Measurements from ENCODE around the gene NHLH1. TPM values are rescaled to one million over a fixed set of nuclear protein-coding genes. Genes with fewer than 3 reads are reported as not detected.

Gene NHLH1
- total and polyA plus RNA-seq, 4 donors: 1.4 to 5.2 (median 3.4) TPM

DNA sequence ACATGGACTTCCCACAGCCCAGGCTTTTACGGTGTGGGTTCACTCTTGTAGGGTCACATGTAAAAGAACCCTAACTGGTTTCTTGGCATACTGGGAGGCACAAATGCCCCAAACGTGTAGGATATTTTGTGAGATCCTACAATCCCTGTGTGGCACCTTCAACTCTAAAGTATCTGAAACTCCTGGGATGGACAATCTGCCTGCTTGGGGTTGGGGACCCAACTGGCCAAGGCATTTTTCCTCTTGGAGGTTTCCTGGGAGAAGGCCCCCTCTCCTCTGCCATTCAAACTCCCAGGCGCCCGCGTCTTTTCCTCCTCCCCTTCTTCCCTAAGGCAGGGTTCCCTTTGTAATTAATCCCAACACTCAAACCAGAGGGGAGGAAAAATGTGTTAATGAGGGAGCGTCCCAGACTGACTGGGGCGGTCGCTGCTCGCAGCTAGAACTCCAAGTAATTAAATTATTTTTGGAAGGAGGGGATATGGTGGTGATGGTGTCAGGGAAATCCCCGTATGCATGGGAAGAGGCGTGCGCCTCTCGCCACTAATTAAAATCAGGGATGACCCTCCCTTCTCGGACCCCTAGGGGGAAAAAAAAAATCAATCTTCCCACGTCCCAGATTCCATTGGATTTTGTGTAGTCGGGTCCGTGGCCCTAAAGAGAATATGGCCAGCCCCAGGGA, 32.8 kb downstream of the NHLH1 start:
- H3K27me3 ChIP-seq (ENCODE audit: control insufficient read depth, insufficient read depth, low read length): no peaks in the 10 kb centered on the region
- WGBS (ENCODE audit: insufficient coverage): 2% methylated on average over 6 of the region's 17 CpGs
- H3K36me3 ChIP-seq (ENCODE audit: control insufficient read depth, insufficient read depth, low read length): no peaks in the 10 kb centered on the region
- H3K4me1 ChIP-seq (ENCODE audit: control insufficient read depth, insufficient read depth, low read length): peaks cover 32% of the 10 kb centered on the region
- peak overlapping the region; percentile 78 for H3K27ac ChIP-seq (ENCODE audit: low read depth, low read length)
- DNase-seq (ENCODE audit: low read depth in 4 of 6, low spot score in 6 of 6): no peak
- no peaks in the 10 kb centered on the region for H3K9me3 ChIP-seq (ENCODE audit: control insufficient read depth, insufficient read depth, low read length)
- H3K4me3 ChIP-seq (ENCODE audit: low read depth, low read length): peak overlapping the region; percentile 61

DNA sequence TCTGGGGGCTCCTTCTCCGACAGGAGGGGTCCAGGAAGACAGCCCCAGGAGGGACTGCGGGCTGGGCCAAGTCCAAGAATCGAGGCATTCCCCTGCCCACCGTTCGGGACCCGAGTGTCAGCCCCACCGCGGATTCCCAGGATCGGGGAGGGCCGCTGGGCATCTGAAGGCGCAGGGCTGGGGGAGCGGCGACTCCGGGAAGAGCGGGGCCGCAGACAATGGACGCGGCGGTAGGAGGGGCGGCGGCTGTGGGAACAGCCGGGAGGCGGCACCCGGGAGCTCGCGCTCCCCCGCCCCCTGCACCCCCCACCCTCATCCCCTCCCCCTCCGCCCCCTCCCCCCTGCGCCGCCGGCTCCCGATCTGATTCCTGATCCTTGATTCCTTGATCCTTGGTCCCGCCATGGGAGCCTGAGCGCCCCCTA, 33.4 kb downstream of the NHLH1 start, which contains the start of gene VANGL2:
Gene VANGL2 (plus strand): TSS at position 342 of the 423 bp plus-strand sequence. CDS start 15,274 bp downstream, outside the sequence.
- Histone ChIP-seq H3K36me3 (ENCODE audit: control insufficient read depth, insufficient read depth, low read length) (no peaks in the 10 kb centered on the region), H3K4me1 (ENCODE audit: control insufficient read depth, insufficient read depth, low read length) (peaks cover 32% of the 10 kb centered on the region), H3K4me3 (ENCODE audit: low read depth, low read length) (peak within 1 kb of the TSS; percentile 76), H3K27ac (ENCODE audit: low read depth, low read length) (peak within 1 kb of the TSS; percentile 82), H3K27me3 (ENCODE audit: control insufficient read depth, insufficient read depth, low read length) (no peaks in the 10 kb centered on the region), H3K9me3 (ENCODE audit: control insufficient read depth, insufficient read depth, low read length) (no peaks in the 10 kb centered on the region)
- WGBS (ENCODE audit: insufficient coverage): under 1% methylated on average over 11 of the region's 34 CpGs
- DNase-seq (ENCODE audit: low read depth in 4 of 6, low spot score in 6 of 6): peak; percentile 76 to 97 (median 84)

DNA sequence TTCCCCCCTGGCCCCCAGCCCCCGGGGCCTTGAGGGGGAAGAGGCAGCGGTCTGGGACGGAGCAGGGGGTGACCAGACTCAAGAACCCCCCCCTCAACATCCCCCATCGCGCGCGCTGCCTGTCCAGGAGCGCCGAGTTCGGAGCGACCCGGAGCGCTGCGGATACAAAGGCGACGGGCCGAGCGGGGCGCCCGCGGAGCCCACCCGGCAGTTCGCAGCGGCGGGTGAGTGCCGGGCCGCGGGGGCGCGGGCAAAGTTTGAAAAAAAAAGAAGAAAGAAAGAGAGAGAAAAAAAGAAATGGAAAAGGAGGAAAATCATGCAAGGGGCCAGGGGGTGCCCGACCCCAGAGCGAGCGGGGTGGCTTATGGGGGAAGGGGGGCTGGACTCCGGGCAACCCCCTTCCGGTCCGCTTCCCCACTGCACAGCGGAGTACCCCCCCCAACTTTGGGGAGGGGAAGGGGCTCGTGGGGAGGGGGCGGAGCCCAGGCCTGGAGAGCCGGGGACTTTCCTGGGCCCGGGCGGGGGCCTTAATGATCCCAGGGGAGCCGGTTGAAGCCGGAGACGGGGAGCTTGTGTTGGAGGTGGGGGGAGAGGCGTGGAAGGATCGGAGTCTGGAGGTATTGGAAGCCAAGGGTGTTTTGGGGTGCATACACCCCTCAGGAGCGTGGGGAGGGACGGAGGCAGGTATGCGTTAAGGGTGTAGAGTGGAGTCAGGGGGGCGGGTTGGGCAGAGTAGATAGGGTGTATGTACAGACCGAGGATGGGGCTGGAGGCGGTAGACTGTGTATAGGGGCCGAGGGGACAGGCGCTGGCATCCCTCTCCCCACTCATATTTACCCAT, 34.0 kb downstream of the NHLH1 start:
- 0% methylated on average over 35 of the region's 55 CpGs for WGBS (ENCODE audit: insufficient coverage)
- DNase-seq (ENCODE audit: low read depth in 4 of 6, low spot score in 6 of 6): peak in 4 of 6 donors; percentile 39 to 90 (median 64)
- Histone ChIP-seq H3K9me3 (ENCODE audit: control insufficient read depth, insufficient read depth, low read length) (no peaks in the 10 kb centered on the region), H3K4me1 (ENCODE audit: control insufficient read depth, insufficient read depth, low read length) (peaks cover 32% of the 10 kb centered on the region), H3K27ac (ENCODE audit: low read depth, low read length) (peak overlapping the region; percentile 82), H3K27me3 (ENCODE audit: control insufficient read depth, insufficient read depth, low read length) (no peaks in the 10 kb centered on the region), H3K36me3 (ENCODE audit: control insufficient read depth, insufficient read depth, low read length) (no peaks in the 10 kb centered on the region), H3K4me3 (ENCODE audit: low read depth, low read length) (peak overlapping the region; percentile 76)

DNA sequence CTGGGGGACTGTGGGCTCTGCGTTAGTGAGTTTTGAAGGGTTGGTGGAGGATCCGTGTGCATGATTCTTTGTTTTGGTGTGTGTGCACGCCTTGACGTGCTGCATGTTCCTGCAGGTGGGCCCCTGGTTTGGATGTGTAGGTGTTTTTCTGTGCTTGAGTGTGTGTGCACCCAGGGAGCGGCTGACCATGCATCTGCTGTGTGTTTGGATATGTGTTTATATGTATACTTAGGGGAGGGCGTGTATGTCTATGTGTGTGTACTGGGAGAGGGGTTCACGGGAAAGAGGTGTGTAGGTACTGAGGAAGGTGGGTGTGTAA, 34.6 kb downstream of the NHLH1 start:
- peaks cover 36% of the 10 kb centered on the region for H3K4me1 ChIP-seq (ENCODE audit: control insufficient read depth, insufficient read depth, low read length)
- WGBS (ENCODE audit: insufficient coverage): 4% methylated on average over 7 of the region's 7 CpGs
- H3K4me3 ChIP-seq (ENCODE audit: low read depth, low read length): peak overlapping the region; percentile 76
- DNase-seq (ENCODE audit: low read depth in 4 of 6, low spot score in 6 of 6): peak in 1 of 6 donors; percentile 38
- no peaks in the 10 kb centered on the region for H3K36me3 ChIP-seq (ENCODE audit: control insufficient read depth, insufficient read depth, low read length)
- peak overlapping the region; percentile 82 for H3K27ac ChIP-seq (ENCODE audit: low read depth, low read length)
- no peaks in the 10 kb centered on the region for H3K27me3 ChIP-seq (ENCODE audit: control insufficient read depth, insufficient read depth, low read length)
- no peaks in the 10 kb centered on the region for H3K9me3 ChIP-seq (ENCODE audit: control insufficient read depth, insufficient read depth, low read length)

DNA sequence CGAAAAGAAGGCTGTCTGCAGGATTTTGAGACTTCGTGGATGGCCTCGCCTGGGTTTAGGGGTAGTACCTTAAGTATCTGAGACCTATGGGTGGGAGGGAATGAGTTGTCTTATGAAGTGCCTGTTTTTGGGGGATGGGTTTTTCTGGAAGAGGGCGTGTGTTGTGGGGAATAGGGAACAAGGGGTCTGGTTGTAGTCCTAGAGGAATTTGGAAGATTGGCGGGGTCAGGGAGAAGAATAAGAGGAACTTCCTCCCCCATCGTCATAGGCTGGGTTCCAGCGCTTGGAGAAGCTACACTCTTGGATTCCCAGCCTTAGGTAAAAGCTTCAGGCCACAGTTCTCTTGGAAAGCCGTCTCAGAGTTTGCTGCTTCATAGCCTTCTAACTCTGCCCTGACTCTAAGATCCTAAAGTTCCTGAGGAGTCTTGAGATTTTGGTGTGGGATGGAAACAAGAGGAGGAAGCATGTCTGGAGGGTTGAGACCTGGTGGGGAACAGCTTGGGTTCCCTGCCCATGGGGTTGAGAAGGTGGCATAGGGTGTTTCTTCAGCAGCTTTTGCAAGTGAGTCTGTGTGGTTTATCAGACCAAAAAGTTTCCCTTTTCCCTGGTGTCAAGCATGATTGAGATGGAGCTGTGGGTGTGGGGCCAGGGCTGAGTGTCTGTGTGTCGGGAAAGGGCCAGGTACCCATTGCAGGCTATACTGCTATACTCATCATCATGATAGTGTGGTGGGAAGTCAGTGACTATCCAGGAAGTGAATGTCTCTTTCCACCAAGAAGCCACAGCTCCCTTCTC, 35.3 kb downstream of the NHLH1 start:
- Histone ChIP-seq H3K36me3 (ENCODE audit: control insufficient read depth, insufficient read depth, low read length) (peaks cover 2% of the 10 kb centered on the region), H3K4me1 (ENCODE audit: control insufficient read depth, insufficient read depth, low read length) (peaks cover 43% of the 10 kb centered on the region), H3K4me3 (ENCODE audit: low read depth, low read length) (peak overlapping the region; percentile 76), H3K9me3 (ENCODE audit: control insufficient read depth, insufficient read depth, low read length) (no peaks in the 10 kb centered on the region), H3K27ac (ENCODE audit: low read depth, low read length) (peak overlapping the region; percentile 82), H3K27me3 (ENCODE audit: control insufficient read depth, insufficient read depth, low read length) (no peaks in the 10 kb centered on the region)
- peak in 2 of 6 donors; percentile 26 to 57 for DNase-seq (ENCODE audit: low read depth in 4 of 6, low spot score in 6 of 6)
- 14% methylated on average over 5 of the region's 9 CpGs for WGBS (ENCODE audit: insufficient coverage)

DNA sequence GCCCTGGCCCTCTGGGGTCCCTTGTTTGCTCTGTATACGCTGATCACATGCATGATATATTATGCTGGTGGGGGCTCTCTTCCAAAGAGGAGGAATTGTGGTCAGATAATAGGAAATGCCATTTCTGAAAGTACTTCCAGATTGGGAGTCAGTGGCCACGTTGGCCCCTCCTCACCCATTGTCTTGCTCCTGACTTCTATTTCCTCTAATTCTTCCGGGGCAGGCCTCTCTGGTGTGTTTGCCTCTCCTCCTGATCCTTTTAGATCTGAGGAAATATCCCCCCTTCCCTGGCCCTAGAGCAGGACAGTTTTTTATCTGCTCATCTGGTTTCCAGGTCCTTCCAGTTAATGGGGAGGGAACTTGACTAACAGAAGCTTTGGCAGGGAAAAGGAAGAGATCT, 36.4 kb downstream of the NHLH1 start:
- H3K4me3 ChIP-seq (ENCODE audit: low read depth, low read length): no peak overlapping the region
- H3K27ac ChIP-seq (ENCODE audit: low read depth, low read length): no peak overlapping the region
- 15% methylated on average over 3 of the region's 3 CpGs for WGBS (ENCODE audit: insufficient coverage)

DNA sequence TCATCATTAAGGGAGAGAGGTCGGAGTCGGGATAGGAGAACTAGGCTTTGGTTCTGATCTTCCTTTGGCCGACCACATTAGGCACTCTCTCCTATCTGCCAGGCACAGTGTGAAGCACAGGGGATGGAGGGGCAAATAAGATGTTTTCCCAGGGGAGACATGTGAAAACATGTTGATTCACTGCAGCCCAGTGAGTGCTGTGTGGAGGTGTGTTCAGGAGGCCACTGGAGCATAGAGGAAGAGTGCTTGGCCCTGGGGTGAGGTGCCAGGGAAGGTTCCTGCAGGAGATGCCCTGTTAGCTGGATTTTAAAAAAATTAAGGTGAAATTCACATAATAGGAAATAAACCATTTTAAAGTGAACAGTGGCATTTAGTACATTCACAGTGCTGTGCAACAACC, 37.2 kb downstream of the NHLH1 start:
- Histone ChIP-seq H3K36me3 (ENCODE audit: control insufficient read depth, insufficient read depth, low read length) (peaks cover 16% of the 10 kb centered on the region), H3K27ac (ENCODE audit: low read depth, low read length) (no peak overlapping the region), H3K4me3 (ENCODE audit: low read depth, low read length) (no peak overlapping the region), H3K9me3 (ENCODE audit: control insufficient read depth, insufficient read depth, low read length) (no peaks in the 10 kb centered on the region), H3K4me1 (ENCODE audit: control insufficient read depth, insufficient read depth, low read length) (peaks cover 62% of the 10 kb centered on the region), H3K27me3 (ENCODE audit: control insufficient read depth, insufficient read depth, low read length) (no peaks in the 10 kb centered on the region)
- no CpG with 5 or more reads among the region's 3 CpGs for WGBS (ENCODE audit: insufficient coverage)
- DNase-seq (ENCODE audit: low read depth in 4 of 6, low spot score in 6 of 6): no peak

More for the DNA sequence above, 36.4 kb downstream of the NHLH1 start:
- Histone ChIP-seq H3K4me1 (ENCODE audit: control insufficient read depth, insufficient read depth, low read length) (peaks cover 54% of the 10 kb centered on the region), H3K27me3 (ENCODE audit: control insufficient read depth, insufficient read depth, low read length) (no peaks in the 10 kb centered on the region), H3K36me3 (ENCODE audit: control insufficient read depth, insufficient read depth, low read length) (peaks cover 11% of the 10 kb centered on the region), H3K9me3 (ENCODE audit: control insufficient read depth, insufficient read depth, low read length) (no peaks in the 10 kb centered on the region)
- DNase-seq (ENCODE audit: low read depth in 4 of 6, low spot score in 6 of 6): no peak

DNA sequence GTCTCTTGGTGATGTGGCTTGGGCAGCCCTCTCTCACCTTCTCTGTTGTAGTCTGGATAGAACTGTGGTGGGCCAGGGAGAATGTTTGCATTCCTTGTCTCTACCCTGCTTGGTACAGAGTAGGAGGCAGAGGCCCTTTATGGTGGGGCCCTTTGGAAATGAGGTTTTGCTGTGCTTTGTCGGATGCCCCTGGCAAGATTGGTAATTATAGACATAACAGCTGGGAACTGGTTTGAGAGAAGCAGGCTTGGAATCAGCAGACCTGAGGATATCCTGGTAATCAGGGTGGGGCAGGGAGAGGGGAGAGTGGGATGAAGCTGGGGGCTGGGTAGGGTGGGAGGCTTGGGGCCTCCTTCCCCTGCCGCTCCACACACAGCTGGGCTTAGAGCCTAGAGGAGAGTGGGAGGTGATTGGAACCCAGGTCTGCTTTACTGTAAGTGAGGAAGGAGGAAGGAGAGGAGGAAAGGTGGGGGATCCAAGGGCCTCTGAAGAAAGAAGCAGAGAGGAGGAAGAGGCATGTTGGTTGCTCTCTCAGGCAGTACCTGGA, 38.5 kb downstream of the NHLH1 start:
- 47% methylated on average over 1 of the region's 2 CpGs for WGBS (ENCODE audit: insufficient coverage)
- Histone ChIP-seq H3K27ac (ENCODE audit: low read depth, low read length) (no peak overlapping the region), H3K9me3 (ENCODE audit: control insufficient read depth, insufficient read depth, low read length) (no peaks in the 10 kb centered on the region), H3K27me3 (ENCODE audit: control insufficient read depth, insufficient read depth, low read length) (no peaks in the 10 kb centered on the region), H3K4me3 (ENCODE audit: low read depth, low read length) (no peak overlapping the region), H3K4me1 (ENCODE audit: control insufficient read depth, insufficient read depth, low read length) (peaks cover 68% of the 10 kb centered on the region), H3K36me3 (ENCODE audit: control insufficient read depth, insufficient read depth, low read length) (peaks cover 19% of the 10 kb centered on the region)
- DNase-seq (ENCODE audit: low read depth in 4 of 6, low spot score in 6 of 6): no peak
